HK-2 (cell line): Measurements from ENCODE around the gene SEL1L3.
A peak's percentile ranks its signal among the peaks of the same experiment; 100 is the strongest.

Experiments used
- DNase-seq: peaks from one replicate; pipeline ENCODE4 v3.0.0-alpha.2; 2018; ENCODE audit not compliant: unreplicated experiment

SEL1L3 gene

DNA sequence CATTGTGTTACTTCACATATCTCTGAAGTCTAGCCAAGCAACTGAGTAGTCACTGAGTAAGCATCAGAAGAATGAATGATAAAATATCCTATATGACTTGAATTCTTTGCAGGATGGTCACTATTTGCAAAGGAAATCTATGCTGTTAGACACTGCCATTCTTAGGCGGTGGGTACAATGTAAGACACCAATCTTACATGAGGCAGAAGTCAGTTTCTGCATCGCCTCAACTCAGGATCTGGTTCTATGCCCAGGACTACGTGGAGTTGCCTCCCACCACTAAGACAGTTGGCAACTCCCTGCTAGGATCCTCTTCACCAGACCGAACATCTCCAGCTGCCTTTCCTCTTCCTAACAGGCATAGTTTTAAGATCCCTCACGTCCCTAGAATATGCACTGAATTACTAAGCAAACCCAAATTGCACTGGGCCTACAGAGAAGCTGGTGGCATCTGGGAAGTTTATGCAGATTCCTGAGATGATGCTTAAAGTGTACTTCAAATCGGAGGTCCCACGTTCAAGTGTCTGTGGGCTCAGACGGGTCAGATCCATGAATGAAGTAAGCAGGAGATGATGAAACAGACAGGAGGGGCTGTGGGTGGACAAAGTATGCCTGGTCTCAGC lies 45.6 kb downstream of the SEL1L3 start:
- no peak for DNase-seq

DNA sequence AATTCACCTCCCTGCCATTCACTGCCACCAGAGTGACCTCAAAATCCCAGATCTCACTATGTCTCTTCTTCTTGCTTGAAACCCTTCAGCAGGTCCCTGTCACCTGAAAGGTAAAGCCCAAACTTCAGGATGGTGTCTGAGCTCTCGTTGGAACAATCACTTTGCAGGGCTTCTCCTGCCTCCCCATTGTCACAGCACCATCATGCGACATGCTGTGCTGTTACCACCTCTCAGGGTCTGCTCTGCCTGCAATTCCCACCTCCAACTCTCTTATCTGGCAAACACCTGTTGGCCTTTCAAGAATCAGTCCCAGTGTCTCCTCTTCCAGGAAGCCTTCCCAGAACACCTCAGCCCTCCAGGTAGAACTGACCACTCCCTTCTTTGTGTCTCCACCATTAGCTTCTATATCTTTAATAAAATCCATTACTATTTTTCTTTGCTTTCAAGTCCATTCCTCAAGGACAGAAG lies 46.2 kb downstream of the SEL1L3 start:
- no peak for DNase-seq

DNA sequence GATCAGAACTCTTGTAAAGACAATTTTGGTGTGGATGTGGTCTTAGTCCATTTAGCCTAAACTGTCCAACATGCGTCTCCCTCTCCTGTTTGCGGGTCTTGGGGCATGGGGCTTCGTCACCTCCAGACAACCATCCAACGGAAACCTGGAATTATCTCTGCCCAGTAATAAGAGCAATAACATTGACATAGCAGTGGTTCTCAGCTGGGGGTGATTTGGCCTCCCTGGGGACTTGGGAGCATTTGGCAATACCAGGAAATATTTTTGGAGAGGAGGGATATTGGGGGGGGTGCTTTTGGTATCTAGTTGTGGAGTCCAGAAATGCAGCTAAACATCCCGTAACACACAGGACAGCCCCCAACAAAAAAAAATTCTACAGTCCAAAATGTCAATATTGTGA lies 47.2 kb downstream of the SEL1L3 start:
- DNase-seq = no peak

DNA sequence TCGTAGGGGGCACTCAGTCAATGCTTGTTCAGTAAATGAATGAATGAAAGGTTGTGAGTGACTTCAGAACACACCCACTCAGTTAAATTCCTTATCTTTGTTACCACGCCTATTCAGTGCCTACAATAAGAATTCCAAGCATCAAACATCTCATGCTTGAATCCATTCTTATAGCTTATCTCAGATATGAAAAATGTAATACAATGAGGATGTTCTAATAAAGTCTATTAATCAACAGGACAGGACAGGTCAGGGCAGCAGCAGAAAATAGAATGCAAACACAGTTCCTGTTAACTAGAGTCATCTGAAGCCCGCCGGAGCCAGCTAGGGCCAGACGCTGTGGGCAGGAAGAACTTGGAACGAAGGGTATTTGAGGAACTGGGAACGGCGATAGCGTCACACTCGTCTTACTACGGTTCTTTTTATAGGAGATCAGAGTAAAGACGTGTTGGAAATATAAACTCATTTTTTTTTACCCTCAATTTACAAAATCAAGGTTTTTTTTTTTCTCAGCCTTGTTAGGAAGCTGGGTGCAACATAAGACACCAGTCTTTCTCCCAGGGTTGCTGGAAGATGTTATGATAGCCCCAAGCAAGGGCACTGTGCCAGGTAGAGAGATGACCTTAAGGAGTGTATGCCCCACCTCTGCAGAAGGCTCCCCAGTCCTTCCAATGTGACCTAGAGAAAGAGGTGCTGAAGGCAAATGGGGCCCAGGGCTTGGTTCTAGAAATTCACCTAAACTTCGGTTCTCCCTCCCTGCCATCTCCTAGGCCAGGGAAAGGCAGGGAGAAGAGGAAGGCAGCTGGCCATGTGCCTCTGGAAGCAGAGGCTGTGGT lies 48.3 kb downstream of the SEL1L3 start:
- no peak for DNase-seq

DNA sequence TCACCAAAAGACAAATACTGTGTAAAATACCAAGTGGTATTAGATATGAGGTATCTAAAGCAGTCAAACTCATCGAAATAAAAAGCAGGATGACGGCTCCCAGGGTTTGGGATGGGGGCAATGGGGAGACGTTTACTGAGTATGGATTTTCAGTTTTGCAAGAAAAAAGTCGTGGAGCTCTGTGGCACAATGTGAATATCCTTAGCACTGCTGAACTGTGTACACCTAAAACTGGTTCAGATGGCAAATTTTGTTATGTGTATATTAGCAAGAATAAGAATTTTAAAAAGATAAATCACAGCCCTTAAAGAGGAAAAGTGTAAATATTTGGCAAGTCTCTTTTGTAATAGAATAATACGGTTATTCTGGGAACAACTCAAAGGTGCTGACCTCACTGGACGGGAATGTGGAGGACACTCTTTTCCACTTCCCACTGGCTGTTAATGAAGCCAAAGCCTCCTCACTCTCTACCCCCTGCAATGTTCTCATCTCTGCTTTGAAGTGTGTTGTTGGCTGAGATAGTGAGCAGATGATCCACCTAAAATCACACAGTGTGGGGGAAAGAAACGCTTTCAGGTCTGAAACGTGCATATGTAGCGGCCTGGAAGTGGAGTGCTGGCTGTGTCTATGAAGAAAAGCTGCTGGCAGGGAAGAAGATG lies 49.2 kb downstream of the SEL1L3 start:
- peak; percentile 61 for DNase-seq

DNA sequence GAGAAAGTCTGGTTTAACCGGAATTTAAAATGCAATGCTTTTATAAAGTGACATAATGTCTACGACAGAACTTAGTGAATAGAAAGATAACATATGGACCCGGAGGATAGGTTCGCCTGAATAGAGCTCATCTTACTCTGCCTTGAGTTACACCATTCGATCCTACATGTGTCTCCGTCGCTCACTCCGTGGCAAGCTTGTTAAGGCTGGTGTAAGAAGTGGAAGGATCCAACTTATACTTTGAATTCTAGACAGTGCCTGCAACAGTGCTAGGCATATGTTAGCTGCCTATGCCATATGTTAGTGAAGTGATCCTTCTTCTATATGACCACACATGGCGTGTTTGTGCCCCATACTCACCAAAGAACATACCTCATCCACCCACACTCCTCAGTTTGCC lies 50.9 kb downstream of the SEL1L3 start:
- DNase-seq = no peak

DNA sequence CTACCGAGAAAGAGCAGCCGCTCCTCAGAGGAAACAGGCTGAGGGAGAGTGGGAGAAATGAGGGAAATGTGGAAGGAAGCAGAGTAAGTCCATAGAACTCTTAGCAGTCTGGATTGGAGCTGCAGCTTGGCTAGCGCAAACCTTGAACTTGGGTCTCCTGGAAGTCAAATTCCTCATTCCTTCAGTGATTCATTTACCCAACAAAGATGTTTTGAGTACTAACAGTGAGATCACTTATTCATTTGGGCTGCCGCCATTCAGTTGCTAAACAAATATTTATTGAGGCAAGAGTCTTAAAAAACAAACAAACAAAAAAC lies 51.5 kb downstream of the SEL1L3 start:
- no peak for DNase-seq

DNA sequence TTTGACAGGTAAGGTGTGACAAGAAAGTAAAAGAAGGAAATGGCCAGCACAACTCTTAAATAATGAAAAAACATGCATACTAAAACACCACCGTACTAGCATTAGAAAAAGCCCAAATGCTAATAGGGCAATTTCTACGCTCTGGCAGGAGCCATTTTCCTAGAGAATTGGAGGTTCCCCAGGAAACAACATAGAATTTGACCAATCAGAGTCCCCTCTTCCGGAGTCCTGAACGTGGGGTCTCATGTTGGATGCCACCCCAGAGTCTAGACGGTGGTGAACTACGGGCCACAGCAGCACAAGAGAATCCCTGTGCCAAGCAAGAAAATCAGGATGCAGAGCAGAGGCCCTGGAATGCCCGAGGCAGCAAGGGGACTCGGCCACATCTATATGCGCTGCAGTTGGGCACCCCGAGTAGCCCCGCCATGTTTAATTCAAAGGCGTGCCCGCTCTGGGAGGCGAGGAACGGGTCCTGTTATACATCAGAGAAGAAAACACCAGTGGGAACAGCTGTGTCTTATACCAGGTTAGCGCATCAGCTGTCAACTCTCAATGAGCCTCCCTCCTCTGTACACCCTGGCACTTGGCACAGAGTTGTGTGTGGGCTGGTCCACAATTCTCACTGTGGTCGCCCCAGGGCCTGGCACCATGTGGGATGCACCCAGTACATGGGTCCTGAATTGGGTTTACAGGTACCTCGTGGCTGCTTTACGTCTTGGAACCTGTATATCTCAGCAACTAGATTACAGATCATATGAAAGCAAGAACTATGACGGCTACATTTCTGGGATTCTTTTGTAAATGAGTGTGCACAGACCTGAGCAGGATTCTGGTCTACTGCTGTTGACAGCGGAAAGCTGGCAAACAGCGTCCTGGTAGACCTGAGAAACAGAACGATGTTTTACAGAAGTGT lies 52.1 kb downstream of the SEL1L3 start:
- no peak for DNase-seq

DNA sequence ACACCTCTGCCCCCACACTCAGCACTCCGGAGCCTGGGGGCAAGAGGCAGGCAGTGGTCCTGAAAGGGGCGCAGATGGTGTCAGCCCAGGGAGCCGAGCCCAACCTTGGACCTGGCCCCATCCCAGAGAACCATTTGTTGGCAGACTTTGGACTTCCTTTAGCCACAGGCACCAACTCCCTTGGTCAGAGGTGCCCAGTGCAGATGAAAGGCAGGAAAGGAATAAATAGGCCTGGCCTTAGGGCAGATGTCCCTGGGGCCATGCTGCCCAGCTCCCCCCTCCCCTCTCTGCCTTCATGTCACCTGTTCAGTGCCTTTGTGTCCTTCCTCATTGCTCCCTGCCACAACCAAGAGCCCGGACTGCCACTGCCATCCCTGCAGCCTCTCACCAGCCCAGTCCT lies 52.8 kb downstream of the SEL1L3 start:
- no peak for DNase-seq

DNA sequence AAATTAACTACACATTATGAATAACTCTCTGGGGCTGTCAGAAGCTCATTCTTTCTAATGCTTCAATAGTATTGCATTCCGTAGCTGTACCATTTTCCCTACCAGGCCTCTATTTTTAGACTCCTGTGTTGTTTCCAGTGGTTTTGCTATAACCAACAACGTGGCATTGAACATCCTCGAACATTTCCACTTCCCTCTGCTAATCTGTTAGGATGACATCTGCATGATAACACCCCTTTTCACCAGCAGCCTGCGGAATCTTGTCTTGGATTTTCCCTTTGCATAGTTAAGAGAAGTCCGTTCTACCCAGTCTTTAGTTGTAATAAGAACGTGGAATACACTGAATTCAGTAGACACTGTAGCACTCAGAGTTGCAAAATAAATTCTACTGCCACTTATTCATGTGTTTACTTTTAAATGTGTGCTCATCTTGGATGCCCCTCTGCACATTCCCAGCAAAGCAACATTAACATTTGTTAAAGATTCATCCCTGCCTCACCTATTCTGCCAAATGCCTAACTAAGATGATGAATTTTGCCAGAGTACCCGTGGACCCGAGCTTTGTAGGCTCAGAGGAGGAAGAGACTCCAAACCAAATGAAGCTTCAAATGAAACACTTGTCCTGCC lies 55.6 kb downstream of the SEL1L3 start:
- no peak for DNase-seq

DNA sequence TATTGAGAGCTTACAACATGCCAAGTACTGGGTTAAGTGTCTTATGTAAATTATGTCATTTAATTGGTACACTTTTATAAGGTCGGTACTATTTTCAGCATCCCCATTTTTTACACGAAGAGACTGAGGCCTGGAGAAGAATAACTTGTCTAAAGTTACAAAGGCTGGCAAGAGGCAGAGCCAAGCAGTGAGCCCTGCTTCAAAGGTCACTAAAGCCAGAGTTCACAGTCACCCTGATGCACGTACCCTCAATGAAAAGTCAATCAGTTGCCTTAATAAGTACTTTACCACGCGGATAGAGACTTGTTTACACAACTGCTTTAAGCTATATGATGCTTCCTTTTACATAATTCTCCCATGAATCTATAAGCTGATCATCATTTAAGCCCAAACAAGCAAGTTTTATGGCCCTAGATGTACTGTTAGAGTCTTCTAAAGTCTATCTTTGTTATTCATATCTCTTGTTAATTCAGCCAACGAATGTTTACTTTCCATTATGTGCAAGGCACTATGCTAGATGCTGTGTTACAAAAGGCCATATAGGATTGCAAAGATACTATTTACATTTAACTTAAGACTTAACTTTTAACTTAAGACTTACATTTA lies 57.4 kb downstream of the SEL1L3 start:
- DNase-seq = no peak

DNA sequence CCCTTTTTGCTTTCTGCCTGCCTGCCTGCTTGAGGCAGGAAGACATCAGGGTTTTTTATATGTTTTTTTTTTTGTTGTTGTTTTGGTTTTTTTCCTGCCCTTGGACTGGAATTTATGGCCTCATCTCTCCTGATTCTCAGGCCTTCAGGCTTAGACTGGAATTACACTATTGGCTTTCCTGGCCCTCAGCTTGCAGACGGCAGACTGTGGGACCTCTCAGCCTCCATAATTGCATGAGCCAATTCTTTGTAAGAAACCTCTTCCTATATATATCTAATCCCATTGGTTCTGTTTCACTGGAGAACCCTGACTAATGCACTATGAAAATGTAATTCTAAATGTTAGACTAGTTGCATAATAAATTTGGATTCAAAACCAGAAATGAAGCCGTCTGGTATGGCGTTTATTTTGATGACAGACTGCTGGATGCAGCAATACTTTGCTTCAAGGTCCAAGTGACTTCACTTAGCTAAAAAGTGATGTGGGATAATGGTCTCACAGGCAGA lies 59.0 kb downstream of the SEL1L3 start:
- no peak for DNase-seq

DNA sequence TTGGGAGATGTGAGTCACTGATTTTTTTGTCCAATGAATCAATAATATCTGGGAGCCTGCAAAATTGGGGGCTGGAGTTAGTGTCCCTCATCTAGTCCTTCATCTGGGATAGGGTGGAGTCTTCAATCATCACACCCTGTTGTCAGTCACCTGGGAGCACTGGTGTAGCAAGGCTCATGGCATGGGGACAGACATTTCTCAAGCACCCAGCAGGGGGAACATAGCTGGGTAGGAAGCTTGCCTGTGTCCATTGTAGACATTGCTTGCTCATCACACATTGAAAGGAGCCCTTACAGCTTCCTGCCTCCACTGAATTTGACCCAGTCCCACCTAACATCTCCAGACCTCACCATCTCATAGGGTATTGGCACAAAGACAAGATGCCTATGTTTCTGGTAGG lies 61.2 kb downstream of the SEL1L3 start:
- no peak for DNase-seq

DNA sequence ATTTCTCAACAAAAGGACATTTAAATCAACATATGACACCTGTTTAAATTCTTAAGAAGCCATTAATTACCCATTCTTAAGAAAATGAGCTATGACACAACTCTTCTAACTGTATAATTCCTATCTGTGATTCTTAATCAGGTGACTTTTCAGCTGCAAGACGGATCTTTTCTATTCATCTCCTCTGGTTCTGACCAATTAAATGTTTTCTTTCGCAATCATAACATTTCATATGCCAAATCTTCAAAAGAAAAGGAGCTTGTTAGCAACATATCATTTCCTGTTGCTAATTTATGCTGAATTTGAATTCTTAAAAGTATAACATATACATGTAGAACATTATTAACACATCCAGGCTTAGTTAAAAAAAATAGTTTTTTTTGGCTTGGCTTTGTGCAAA lies 62.5 kb downstream of the SEL1L3 start:
- no peak for DNase-seq

DNA sequence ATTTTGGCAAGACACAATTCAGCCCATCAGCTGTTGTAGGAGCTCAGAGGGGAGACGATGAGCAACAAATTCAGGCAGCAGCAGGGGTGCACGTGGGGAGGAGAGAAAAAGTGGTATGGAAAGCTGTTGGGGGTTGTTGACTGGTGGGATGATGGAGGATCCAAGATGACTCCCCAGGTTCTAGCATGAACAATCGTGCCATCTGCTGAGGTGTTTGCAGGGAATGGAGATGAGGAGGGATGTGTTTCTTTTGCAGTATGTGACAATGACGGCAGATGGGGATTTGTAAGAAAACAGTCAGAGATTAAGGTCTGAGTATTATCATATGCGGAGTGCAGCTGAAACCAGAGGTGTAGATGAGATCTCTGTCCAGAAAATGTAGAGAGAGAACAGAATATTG lies 63.3 kb downstream of the SEL1L3 start:
- DNase-seq = no peak

DNA sequence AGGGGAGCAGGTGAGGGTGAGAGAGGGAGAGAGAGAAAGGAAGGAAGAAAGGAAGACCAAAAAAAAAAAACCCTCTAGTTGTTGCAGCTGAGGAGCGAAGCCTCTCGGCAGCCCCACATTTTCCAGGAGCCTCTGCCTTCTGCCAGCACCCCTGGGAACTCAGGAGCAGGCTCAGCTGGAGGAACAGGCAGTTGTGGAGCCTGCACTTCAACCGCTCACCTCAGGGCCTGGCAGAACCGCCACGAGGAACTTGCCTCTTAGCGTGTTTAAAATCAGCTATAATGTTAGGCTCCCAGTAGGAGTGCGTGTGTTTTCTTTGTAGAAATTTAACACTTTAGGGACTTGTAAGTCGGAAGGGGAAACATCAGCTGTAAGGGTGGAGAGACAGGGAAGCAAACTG lies 65.7 kb downstream of the SEL1L3 start:
- DNase-seq = no peak

DNA sequence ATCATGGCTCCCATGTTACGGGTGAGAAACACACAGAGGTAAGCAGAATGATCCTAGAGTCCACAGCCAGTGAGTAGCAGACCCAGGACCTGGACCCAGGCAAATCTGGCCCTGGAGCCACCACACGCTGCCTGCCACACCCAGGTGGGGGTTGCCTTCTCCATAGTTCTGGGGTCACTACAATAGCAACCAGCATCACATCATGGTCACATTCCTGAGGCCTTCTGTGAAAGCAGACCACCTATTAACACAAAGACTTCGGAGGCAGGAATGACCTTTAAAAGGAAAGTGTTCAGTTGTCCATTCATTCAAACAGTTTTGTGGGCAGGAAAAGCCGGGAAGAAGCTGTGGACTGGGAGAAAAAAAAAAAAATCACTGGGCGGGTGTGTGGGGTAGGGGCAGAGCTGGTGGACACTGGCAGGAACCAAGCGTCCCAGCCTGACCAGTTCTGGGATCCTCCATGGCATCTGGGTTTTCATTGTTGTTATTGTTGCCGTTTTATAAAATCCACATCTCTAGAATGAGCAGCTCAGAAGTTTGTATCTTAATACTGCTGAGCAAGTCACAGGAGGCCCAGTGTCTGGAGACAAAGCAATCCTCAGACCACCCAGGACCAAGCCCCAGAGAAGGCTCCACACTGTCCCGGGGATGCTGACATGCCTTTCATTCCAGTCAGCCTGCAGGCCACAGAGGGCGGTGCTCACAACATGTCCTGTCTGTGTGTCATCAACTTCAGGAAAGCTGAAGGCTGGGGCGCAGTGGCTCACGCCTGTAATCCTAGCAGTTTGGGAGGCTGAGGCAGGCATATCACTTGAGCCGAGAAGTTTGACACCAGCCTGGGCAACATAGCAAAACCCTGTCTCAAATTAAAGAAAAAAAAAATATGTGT lies 67.0 kb downstream of the SEL1L3 start:
- DNase-seq = peak; percentile 76

DNA sequence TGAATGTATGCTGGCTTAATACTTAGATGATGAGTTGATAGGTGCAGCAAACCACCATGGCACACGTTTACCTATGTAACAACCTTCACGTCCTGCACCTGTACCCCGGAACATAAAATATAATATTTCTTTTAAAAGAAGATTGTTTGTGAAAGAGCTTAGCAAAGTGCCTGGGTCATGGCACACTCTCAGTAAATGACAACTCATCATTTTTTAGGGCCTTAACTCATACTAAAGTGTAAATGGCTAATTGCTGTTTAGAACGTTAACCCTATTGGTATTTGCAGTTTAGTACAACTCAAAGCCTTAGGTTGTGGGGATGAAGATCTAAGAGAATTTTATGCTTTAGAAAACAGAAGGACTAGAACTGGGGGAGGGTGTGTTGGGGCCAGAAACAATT lies 67.7 kb downstream of the SEL1L3 start:
- DNase-seq = no peak

DNA sequence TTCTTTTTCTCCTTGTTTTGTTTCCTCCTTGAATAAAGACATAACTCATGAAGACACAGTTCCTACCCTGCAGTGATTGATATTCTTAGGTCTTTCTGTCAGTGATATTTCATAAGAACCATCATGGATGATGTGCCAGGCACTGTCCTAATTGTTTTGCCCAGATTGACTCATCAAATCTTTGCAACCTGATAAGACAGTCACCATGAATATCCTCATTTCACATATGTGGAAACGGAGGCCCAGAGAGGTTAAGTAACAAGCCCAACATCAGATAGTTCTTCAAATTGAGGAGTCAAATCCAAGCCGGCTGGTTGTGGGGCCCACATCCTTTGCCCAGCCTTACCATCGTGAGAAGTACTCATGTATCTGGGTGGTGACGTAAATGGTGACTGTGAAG lies 69.9 kb downstream of the SEL1L3 start:
- DNase-seq = no peak

DNA sequence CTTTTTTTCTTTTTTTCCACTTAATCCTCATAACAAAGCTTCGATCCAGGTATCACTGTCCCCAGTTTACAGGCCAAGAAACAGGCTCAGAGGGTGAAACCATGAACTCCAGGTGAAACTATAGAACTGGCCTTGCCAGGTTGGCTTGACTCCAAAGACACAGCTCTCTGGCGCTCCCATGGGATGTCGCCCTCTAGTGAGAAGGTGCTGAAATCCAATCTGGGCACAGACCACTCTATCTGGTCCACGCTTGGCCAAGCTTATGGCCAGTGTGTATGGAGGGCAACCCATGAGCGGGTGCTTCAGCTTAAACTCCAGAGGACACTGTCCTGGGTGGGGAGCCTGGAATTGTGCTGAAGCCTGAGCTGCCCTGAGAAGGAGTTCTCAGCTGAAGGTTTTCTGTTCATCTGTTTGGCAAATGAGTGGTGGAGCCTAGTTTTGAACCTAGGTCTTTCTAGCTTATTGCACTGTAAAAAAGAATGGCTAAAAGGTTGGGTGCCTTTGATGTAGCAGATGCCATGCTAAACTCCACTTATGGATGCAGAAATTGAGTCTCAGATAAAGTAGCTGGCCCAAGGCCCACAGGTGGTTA lies 70.5 kb downstream of the SEL1L3 start:
- DNase-seq = peak; percentile 35
